Ovary (tissue), 9 donors: ENCODE measurements around the gene OCSTAMP. TPM values are rescaled to one million over a fixed set of nuclear protein-coding genes. Genes with fewer than 3 reads are reported as not detected.

Source experiments
- DNase-seq, 5 donors: peaks; one replicate each; pipeline ENCODE4 v3.0.0-alpha.2; 2019 to 2020
- H3K27ac ChIP-seq, 2 donors: fragments of 200-600 bp; one replicate each; pipeline versions ENCODE4 v1.5.1 to v1.8.0; 2019 to 2022
- H3K27me3 ChIP-seq: fragments of 200-600 bp; one replicate; pipeline ENCODE4 v1.8.0; 2022
- H3K36me3 ChIP-seq: fragments of 200-600 bp; sonication (generic); one replicate; pipeline ENCODE4 v1.5.1; 2019
- H3K4me1 ChIP-seq: one replicate; pipeline ENCODE4 v1.8.1; 2013; ENCODE audit warnings: mild to moderate bottlenecking, moderate library complexity; ENCODE audit not compliant: insufficient read depth
- H3K4me3 ChIP-seq: fragments of 200-600 bp; sonication (generic); one replicate; pipeline ENCODE4 v1.5.1; 2017
- H3K9me3 ChIP-seq, 2 donors: fragments of 200-600 bp in 1 of 2; sonication (generic) in 1 of 2; one replicate each; pipeline versions ENCODE4 v1.5.1 to v1.8.1; 2013 to 2019; ENCODE audit warnings: mild to moderate bottlenecking in 1 of 2, moderate library complexity in 1 of 2
- EP300 ChIP-seq: sonication (generic); formaldehyde crosslinking; IDR thresholded peaks from one replicate; pipeline ENCODE4 v1.6.1; 2017; ENCODE audit warnings: antibody characterized with exemption
- POLR2A ChIP-seq: fragments of 450-650 bp; IDR thresholded peaks from one replicate; pipeline ENCODE4 v1.6.1; 2017; ENCODE audit warnings: antibody characterized with exemption, mild to moderate bottlenecking, moderate library complexity
- WGBS, 3 donors: extraction: QIAGEN DNeasy Blood & Tissue Kit in 1 of 3; methylation state at CpG; one replicate each; pipeline versions ENCODE4 v1.1.5 to v1.1.7; 2013 to 2017; 5-methylcytosine and 5-hydroxymethylcytosine counted together
- intact Hi-C, 4 donors: fragments of 100-400 bp; cut with DNase I; formaldehyde crosslinking; loops; one replicate each; pipeline versions ENCODE4 v1.11.0 to v1.15.1; 2022 to 2023
- polyA plus RNA-seq, 2 donors: library from polyadenylated mRNA; stranded (reverse); fragments of 200-250 nt in 1 of 2; fragments of 350-450 nt in 1 of 2; fragmentation: Illumina TruSeq in 1 of 2; extraction: RNeasy Lipid Tissue Mini Kit (QIAGEN cat#74804) in 1 of 2; gene quantifications; one replicate each; pipeline ENCODE4 v1.2.3, GENCODE V29; 2013 to 2014
- total RNA-seq, 7 donors: library from RNA; depleted of rRNA in 2 of 7; stranded (reverse); fragments of >200 nt in 2 of 7; fragmentation: NEBNext Ultra II Directional in 3 of 7; extraction: Animal tissue kit (Norgen Biotek cat#: 25700) in 3 of 7; gene quantifications; one replicate each; pipeline versions ENCODE4 v1.1.0 to v1.2.4, GENCODE V29; 2016 to 2023
- TF ChIP-seq, protein P1 (sequence below), 3 donors: fragments of 450-650 bp in 2 of 3; fragments of 200-600 bp in 1 of 3; IDR thresholded peaks; one replicate each; pipeline versions ENCODE4 v1.5.1 to v1.8.0; 2016 to 2022; ENCODE audit warnings: antibody characterized with exemption in 3 of 3, mild to moderate bottlenecking in 1 of 3
- donor health status: DM: no; HTN: no; CAD: no; lungs with moderate emphysema.
- donor health status: DM: no; HTN: no; CAD: no.
- donor health status: Bipolar disorder and iron deficiency.
- donor health status: DM: yes; HTN: yes; CAD: no.
- donor health status: DM: no; HTN: no; CAD: no.
- donor health status: DM: yes; HTN: yes; CAD: no.

OCSTAMP gene
- total and polyA plus RNA-seq, 9 donors, result 2.0 TPM; not detected in 8

DNA sequence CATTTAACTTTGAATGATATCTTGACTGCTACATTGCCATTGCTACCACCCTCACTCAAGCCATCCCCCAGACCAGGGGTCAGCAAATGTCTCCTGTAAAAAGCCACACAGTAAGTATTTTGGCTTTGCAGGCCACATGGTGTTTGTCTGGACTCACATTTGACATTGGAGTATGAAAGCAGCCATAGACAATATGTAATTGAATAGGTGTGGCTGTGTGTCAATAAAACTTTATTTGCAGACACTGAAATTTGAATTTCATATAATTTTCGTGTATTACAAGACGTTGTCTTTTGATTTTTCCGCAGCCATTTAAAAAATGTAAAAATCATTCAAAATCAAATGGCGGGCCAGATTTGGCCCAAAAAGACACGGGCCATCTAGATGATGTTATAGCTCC lies 36.3 kb upstream of the OCSTAMP start:
- H3K36me3 ChIP-seq, result no peaks in the 10 kb centered on the region
- H3K27ac ChIP-seq, result no peak overlapping the region
- H3K4me3 ChIP-seq, result no peak overlapping the region
- intact Hi-C loops, result no loop called here
- TF ChIP-seq EP300 (no peak), POLR2A (no peak)
- TF ChIP-seq, protein P1, sequence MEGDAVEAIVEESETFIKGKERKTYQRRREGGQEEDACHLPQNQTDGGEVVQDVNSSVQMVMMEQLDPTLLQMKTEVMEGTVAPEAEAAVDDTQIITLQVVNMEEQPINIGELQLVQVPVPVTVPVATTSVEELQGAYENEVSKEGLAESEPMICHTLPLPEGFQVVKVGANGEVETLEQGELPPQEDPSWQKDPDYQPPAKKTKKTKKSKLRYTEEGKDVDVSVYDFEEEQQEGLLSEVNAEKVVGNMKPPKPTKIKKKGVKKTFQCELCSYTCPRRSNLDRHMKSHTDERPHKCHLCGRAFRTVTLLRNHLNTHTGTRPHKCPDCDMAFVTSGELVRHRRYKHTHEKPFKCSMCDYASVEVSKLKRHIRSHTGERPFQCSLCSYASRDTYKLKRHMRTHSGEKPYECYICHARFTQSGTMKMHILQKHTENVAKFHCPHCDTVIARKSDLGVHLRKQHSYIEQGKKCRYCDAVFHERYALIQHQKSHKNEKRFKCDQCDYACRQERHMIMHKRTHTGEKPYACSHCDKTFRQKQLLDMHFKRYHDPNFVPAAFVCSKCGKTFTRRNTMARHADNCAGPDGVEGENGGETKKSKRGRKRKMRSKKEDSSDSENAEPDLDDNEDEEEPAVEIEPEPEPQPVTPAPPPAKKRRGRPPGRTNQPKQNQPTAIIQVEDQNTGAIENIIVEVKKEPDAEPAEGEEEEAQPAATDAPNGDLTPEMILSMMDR (IDR thresholded peaks at IDR 0.05), result no peak
- DNase-seq, result no peak
- WGBS, 3 donors, result 97 to 98% (median 97%) methylated on average over 5 of the region's 5 CpGs
- H3K9me3 ChIP-seq, result no peaks in the 10 kb centered on the region
- H3K27me3 ChIP-seq, result no peaks in the 10 kb centered on the region
- no peaks in the 10 kb centered on the region for H3K4me1 ChIP-seq

DNA sequence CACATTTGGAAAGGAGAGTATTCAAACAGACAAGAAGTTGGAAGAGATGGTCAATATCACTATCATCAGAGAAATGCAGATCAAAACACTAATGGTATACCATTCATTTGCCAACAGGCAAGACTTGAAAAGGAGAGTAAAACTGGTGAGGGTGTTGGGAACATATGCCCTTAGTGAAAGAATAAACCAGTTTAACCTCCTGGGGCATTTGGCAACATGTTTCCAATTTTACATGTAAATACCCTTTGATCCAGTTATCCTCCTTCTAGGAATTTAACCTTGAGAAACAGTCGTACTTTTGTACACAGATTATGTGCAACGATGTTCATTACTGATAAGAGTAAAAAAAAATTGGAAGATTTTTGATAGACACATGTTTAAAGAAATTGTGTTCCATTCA lies 34.1 kb upstream of the OCSTAMP start:
- Histone ChIP-seq H3K27ac (no peak overlapping the region), H3K4me3 (no peak overlapping the region), H3K27me3 (no peaks in the 10 kb centered on the region), H3K9me3 (no peaks in the 10 kb centered on the region), H3K36me3 (no peaks in the 10 kb centered on the region), H3K4me1 (no peaks in the 10 kb centered on the region)
- TF ChIP-seq EP300, result no peak
- no peak for TF ChIP-seq POLR2A
- TF ChIP-seq, protein P1 (IDR thresholded peaks at IDR 0.05), result no peak
- 17 to 32% (median 18%) methylated on average over 2 of the region's 2 CpGs for WGBS, 3 donors
- no peak for DNase-seq
- intact Hi-C loops, result no loop called here

DNA sequence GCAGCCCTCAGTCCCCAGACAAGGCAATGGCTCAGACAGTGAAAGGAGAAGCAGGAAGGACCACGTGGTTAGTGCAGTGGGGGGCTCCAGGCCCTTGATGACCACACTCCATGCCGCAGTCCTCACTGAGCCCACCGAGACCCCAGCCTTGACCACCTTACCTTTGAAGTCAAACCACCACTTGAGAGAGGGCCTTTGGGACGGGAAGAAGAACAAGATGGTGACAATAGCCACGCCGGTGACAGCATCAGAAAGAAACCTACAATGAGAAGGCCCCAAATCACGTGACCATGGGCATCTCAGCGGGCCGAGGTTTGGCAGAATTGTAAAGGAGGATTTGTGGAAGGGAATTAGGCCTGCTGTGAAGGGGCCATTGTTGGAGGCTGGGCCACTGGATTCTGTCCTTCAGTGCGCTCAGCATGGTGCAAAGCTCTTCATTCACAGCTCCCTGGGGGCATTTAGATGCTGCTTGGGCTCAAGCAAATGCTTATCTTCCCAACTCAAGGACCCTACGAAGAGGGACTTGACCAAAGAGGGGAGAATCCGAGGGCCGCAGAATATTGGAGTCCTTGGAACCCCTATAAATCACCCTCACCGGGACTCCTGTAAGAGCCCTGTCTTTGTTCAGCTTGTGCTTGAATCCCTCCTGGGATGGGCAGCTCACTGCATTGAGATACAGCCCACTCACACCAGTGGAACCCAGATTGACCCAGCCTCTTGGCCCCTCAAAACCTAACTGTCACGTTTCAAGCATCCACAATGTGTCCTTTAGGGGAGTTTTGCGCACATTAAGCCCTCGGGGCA lies 33.2 kb upstream of the OCSTAMP start:
- no peak overlapping the region for H3K27ac ChIP-seq
- WGBS, 3 donors, result 70 to 76% (median 74%) methylated on average over 17 of the region's 17 CpGs
- intact Hi-C loops, result no loop called here
- H3K27me3 ChIP-seq, result no peaks in the 10 kb centered on the region
- no peaks in the 10 kb centered on the region for H3K9me3 ChIP-seq
- TF ChIP-seq, protein P1 (IDR thresholded peaks at IDR 0.05), result no peak
- TF ChIP-seq EP300 (no peak), POLR2A (no peak)
- no peak overlapping the region for H3K4me3 ChIP-seq
- H3K36me3 ChIP-seq, result no peaks in the 10 kb centered on the region
- H3K4me1 ChIP-seq, result no peaks in the 10 kb centered on the region
- DNase-seq, result no peak

DNA sequence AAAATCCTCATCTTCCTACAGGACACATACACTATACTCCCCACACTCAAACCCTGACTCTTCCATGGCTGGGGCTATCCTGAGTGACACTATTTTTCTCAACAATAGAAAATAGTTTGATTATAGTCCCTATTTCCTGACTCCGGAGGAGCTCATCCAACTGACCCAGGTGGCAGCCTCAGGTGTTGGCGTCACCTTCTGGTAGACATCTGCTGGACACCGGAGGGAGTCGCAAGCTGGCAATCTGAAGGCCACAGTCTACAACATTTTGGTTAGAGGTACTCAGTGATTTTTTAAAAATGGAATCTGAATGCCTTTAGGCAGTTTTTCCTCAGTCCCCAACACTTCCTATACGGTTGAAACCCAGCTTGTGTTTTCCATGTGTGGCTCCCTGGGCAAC lies 32.2 kb upstream of the OCSTAMP start:
- no peaks in the 10 kb centered on the region for H3K27me3 ChIP-seq
- WGBS, 3 donors, result 87 to 92% (median 89%) methylated on average over 5 of the region's 5 CpGs
- TF ChIP-seq EP300 (no peak), POLR2A (no peak)
- TF ChIP-seq, protein P1 (IDR thresholded peaks at IDR 0.05), result no peak
- H3K36me3 ChIP-seq, result no peaks in the 10 kb centered on the region
- H3K4me3 ChIP-seq, result no peak overlapping the region
- H3K9me3 ChIP-seq, result no peaks in the 10 kb centered on the region
- no peaks in the 10 kb centered on the region for H3K4me1 ChIP-seq
- no peak for DNase-seq
- H3K27ac ChIP-seq, result no peak overlapping the region
- intact Hi-C loops, result no loop called here
